ENCODE data around the gene HNRNPL.
"Not testable (repeated sequence)": the region's sequence is repeated elsewhere in the genome, so short reads cannot be mapped to it uniquely, and the experiment has no call there.

HNRNPL gene

GRCh38 chr19:38796154-38796553 lies 53.6 kb downstream of the HNRNPL start:
- DNase-seq: no peak

- DNase-seq: no peak
Measured at GRCh38 chr19:38795549-38795948, 54.2 kb downstream of the HNRNPL start.

- no peak for DNase-seq
Measured at GRCh38 chr19:38793671-38794070, 56.1 kb downstream of the HNRNPL start.

GRCh38 chr19:38793177-38793576 lies 56.6 kb downstream of the HNRNPL start:
- no peak for DNase-seq

- DNase-seq: peak; percentile 69
Measured at GRCh38 chr19:38792250-38793111, 57.3 kb downstream of the HNRNPL start.

- DNase-seq: not testable (repeated sequence)
Measured at GRCh38 chr19:38791451-38792064, 58.2 kb downstream of the HNRNPL start.

- DNase-seq: not testable (repeated sequence)
Measured at GRCh38 chr19:38790507-38791403, 59.0 kb downstream of the HNRNPL start.

- no peak for DNase-seq
Measured at GRCh38 chr19:38788478-38789243, 61.1 kb downstream of the HNRNPL start, which contains the start of gene LGALS7B. Gene LGALS7B (plus strand): TSS chr19:38789200. CDS start chr19:38789227, 27 bp downstream.

GRCh38 chr19:38786572-38787265 lies 63.1 kb downstream of the HNRNPL start:
- DNase-seq: no peak

All from activated effector memory CD4-positive, alpha-beta T cell treated with anti-CD3 and anti-CD28 coated beads, Interleukin-2, amount 50 U/mL, for 16 hours (primary cell).